HTR-8/SVneo (cell line): ENCODE measurements around the gene LRRC75A.

ENCODE experiments used
- DNase-seq: peaks from one replicate; pipeline ENCODE4 v3.0.0; 2011; ENCODE audit warnings: low spot score, mixed read lengths; ENCODE audit not compliant: insufficient read length
- FAIRE-seq: peaks from 2 replicates; lab custom pipeline; 2011; peaks lifted over from hg19 to GRCh38; lab: Jason Lieb, UNC

The LRRC75A gene

GRCh38 chr17:16438557-16439302, 53.3 kb downstream of the LRRC75A start:
- DNase-seq (peak; percentile 100), FAIRE-seq (peak; percentile 98)

DNA sequence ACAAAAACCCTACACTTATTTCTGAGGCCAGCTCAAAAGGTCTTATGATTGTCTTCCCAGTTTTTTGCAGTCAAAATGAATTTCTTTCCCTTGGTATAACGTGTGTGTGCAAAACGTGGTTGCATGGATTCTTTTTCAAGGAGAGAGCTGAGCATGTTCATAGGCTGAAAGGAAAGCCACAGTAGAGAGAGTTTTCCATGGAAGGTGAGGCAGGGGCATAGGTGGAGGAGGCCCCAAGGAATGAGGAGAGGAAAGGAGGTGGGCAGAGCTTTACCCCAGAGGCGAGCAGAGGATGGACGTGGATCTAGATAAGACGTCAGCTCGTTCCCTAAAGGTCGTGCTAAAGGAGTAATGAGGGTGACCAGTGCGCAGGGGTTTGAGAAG, 53.8 kb downstream of the LRRC75A start:
- no peak for DNase-seq
- no peak for FAIRE-seq

DNA sequence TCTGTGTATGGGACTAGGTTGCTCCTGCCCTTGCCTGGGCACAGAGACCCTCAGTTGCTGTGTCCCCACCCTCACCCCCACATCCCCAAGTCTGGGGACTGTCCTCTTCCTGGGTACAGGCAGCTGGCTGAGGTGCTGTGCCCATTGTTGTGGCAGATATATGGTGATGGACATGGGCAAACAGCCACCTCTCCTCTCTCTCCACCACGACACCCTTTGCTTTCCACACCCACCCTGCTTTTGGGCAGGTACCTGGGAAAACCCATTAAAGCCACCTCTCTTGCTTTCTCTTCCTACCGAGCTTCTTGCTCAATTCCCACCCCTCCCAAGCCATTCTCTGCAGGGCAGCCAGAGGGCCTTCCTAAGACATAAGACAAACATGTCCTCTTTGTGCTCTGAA, 54.9 kb downstream of the LRRC75A start:
- FAIRE-seq (no peak), DNase-seq (no peak)

DNA sequence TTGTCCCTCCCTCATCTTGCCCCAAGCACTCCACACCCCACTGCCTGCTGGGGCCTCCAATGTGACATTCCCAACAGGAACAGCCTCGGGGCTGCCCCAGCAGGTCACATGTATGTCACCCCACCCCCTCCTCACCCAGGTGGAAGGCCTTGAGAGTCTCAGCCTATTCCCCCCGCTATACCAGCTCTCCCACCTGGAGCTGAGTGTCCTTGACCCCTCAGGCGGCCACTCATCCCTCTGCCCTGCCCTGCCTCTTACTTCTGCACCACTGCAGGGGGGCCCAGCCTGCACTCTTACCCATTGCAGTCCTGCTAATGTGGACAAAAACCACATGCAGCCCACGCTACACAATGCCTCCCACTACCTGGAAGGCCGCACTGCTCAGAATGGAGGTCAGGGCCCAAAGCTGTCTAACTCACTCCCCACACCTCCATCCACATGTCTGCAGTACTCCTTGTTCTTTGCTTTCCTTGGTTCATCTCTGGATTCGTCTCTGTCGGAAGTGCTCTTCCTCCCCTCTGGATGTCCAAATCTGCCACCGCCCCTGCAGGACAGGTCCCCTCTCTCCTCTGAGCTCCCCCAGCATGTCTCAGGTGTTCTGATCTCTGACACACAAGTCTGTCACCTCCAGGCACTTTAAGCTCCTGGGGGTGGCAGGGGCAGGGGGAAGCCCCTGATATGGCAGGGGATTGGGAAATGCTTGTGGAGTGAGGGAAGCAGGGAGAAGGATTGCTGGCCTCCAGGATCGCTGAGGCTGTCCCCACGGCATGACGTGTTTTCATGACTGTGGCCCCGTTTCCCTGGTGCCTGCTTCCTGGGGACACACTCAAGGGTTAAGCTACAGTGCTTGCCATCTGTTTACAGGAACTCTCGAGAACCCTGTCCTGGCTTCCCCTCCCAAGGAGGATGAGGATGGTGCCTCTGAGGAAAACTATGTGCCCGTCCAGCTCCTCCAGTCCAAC, 55.8 kb downstream of the LRRC75A start:
- FAIRE-seq (no peak), DNase-seq (no peak)

DNA sequence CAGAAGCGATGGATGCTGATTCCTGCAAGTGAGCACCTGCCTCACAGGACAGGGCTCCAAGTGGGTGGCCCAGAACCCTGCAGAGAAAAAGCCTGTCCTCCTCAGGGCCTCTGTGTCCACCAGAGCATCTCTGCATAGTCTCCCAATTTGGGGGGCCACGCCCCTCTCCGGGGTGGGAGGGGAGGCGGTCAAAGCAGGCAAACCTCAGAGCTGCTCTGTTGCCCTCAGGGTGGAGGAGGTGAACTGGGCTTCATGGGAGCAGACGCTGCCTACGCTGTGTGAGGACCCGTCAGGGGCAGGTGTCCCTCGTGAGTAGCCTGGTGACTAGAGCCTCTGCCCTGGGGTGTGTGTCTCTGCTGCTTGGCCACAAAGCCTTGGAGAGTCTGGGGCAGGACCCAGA, 57.3 kb downstream of the LRRC75A start:
- DNase-seq (no peak), FAIRE-seq (no peak)

- DNase-seq: no peak
- FAIRE-seq: no peak
Observed at GRCh38 chr17:16433514-16433913, 58.5 kb downstream of the LRRC75A start.

GRCh38 chr17:16432017-16432416, 60.0 kb downstream of the LRRC75A start:
- peak; percentile 80 for FAIRE-seq
- DNase-seq: no peak

- no peak for DNase-seq
- FAIRE-seq: no peak
Observed at GRCh38 chr17:16430650-16431049, 61.3 kb downstream of the LRRC75A start.

DNA sequence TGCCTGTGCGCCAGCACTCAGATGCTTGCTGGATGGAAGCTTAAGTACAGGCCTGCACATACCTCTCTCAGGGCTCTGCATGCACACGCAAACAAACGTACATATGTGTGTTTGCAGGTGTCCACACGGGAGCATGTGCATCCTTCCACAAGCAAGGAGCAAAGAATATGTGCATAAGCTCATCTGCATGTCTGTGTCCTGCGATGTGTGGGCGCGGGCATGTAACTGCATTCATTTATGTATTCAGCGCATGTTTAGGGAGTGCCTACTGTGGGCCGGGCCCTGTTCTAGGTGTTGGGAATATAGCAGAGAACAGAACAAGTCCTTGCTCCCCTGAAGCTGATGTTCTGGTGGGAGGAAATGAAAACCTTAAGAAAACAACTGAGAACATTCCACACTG, 62.9 kb downstream of the LRRC75A start:
- FAIRE-seq: peak; percentile 80
- no peak for DNase-seq

DNA sequence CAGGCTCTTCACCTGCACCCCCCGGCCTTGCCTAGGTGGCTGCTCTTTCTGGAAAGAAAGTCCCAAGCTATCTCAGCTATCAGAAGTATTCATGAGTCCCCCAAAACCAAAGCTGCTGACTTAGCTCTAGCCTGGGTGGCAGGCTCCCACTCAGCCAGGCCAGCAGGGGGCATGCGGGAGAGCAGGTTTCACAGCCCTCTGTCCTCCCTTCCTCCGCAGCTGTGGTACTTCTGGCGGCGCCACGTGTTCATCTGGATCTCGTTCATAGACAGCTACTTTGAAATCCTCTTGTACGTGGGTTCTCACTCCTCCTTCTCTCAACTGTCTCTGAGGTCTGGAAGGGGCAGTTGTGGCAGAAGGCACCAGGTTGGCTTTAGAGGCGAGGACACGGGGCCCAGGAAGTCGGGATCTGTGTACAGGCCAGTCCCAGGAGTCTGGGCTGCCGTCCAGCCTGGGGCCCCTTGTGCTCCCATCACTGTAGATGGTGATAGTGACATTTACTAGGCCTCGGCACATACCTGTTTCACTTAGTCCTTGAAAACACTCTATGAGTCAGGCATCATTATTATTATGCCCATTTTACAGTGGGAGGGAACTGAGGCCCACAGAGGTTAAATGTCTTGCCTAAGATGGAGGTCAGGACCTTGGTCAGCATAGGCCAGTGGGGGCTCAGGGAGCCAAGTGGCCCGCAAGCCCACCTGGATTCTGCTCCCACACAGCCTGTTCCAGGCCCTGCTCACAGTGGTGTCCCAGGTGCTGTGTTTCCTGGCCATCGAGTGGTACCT, 63.7 kb downstream of the LRRC75A start:
- DNase-seq (peak; percentile 69), FAIRE-seq (peak; percentile 86)

DNA sequence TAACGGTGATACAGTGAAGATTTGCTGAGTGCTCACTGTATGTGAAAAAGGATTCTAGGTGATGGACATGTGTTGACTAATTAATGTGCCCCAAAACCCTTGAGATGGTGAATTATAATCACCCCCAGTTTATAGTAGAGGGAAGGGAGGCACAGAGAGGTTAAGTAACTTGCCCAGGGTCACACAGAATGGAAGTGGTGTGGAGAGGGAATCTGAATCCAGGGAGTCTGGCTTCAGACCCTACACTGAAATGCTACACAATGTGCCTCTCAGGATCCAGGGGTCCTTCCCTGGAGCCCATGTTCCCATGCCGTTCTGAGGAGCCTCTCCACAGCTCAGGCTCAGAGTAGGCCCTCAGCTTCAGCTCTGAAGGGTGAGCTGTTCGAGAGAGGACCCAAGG, 65.0 kb downstream of the LRRC75A start:
- DNase-seq (no peak), FAIRE-seq (peak; percentile 64)

- DNase-seq: no peak
- peak; percentile 77 for FAIRE-seq
Observed at GRCh38 chr17:16425698-16426659, 66.0 kb downstream of the LRRC75A start.

DNA sequence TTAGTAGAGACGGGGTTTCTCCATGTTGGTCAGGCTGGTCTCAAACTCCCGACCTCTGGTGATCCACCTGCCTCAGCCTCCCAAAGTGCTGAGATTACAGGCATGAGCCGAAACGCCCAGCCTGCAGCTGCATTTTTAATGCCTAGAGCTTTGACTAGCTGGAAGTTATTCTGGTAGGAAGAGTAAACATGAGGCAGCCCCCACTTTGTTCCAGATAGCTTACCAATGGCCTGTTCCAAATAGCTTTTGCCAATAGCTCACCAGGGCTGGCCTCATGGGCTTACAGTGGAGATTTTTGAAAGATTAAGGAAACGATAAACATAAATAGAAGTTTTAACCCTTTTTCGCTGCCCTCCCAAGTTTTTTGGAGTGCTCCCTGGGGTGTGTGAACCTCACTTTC, 66.8 kb downstream of the LRRC75A start:
- FAIRE-seq: no peak
- DNase-seq: no peak

DNA sequence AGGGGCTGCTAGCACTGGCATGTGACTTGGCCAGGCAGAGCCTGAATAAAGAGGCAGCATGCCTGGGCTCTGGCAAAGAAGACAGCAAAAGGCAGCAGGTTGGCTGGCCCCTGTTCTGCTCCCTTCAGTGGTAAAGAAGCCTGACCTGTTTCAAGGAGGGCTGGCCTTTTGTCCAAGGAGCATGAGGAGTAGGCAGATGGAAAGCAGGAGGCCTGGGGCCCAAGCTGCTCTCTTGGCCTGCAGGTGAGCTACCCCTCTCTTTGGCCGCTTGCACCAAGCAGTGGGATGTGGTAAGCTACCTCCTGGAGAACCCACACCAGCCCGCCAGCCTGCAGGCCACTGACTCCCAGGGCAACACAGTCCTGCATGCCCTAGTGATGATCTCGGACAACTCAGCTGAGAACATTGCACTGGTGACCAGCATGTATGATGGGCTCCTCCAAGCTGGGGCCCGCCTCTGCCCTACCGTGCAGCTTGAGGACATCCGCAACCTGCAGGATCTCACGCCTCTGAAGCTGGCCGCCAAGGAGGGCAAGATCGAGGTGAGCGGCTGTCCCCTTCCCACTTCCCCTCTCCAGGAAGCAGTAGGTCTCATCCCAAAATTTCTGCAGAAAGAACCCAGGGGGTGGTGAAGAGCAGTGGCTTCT, 68.6 kb downstream of the LRRC75A start:
- DNase-seq: no peak
- no peak for FAIRE-seq

DNA sequence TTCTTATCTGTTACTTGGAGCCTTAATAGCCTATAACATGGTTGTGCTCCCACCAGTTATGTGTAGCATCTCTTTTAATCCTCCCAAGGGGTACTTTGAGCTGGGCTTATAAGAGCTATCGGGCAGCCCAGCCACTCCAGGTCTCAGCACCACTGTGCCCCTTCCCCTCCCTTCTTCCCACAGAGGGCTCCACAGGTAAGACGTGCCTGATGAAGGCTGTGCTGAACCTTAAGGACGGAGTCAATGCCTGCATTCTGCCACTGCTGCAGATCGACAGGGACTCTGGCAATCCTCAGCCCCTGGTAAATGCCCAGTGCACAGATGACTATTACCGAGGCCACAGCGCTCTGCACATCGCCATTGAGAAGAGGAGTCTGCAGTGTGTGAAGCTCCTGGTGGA, 69.6 kb downstream of the LRRC75A start:
- no peak for DNase-seq
- peak; percentile 57 for FAIRE-seq

GRCh38 chr17:16419929-16420271, 72.1 kb downstream of the LRRC75A start:
- FAIRE-seq (peak; percentile 38), DNase-seq (peak; percentile 86)

DNA sequence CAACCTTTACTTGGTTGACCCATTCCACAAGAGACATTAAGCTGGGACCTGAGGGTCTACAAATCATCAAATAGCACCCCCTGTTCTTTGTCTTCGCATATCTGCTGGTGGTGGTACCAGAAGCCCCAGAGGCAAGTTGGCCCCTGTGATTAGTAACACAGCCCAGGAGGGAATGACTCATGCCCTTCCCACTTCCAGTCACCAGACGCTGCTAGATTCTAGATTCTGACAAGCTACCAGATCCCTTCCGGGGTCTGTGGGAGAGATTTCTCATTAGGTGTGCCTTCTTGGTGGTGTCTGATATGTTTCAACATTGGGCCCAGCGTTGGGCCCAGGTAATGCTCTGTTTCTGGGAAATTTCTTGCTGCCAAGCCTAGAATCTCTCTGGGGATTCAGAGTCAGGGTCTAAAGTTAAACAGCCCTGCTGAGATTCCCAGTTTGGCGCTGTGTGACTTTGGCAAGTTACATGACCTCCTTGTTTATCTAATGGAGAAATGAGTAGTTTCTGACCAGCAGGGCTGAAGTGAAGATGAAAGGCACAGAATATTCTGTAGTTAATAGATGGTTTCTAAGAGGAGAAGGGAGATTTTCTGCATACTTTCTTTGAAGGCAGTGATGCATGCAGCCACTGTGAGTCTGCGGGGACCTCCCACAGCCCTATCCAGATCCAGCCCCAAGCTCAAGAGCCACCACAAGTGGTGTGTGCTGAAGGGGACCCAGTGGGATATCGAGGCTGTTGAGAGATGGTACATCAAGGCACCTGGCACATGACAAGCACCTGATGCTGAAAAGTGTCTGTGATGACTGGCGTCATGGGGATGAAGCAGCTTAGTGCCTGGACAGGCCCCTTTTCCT, 72.7 kb downstream of the LRRC75A start:
- DNase-seq (peak; percentile 96), FAIRE-seq (peak; percentile 77)

DNA sequence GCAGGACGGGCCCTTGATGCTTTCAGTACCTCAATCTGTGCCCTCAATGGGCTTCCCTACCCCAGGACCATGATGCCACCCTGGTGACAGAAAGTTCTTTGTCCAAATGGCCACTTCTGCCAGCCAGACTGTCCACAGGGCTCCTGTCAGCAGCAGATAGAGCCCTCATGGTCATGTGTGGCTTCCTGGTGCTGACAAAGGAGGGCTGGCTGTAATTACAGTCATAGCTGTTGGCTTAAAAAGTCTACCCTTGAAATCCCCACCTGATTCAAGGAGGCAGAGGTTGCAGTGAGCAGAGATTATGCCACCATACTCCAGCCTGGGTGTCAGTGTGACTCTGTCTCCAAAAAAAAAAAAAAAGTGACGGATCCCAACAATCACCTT, 73.3 kb downstream of the LRRC75A start:
- no peak for DNase-seq
- peak; percentile 42 for FAIRE-seq
